PC-9 (cell line): ENCODE data around the gene PPM1E.

Source experiments
- EZH2 ChIP-seq: fragments of 200-600 bp; sonication (generic); IDR thresholded peaks from 2 replicates; pipeline ENCODE4 v1.8.0; 2017; ENCODE audit warnings: antibody characterized with exemption, low read depth
- TF ChIP-seq, protein P1 (sequence below): fragments of 200-600 bp; sonication (generic); conservative IDR thresholded peaks from 2 replicates; pipeline ENCODE4 v1.6.1; 2017; ENCODE audit warnings: mixed run types, antibody characterized with exemption, mild to moderate bottlenecking, moderate library complexity

DNA sequence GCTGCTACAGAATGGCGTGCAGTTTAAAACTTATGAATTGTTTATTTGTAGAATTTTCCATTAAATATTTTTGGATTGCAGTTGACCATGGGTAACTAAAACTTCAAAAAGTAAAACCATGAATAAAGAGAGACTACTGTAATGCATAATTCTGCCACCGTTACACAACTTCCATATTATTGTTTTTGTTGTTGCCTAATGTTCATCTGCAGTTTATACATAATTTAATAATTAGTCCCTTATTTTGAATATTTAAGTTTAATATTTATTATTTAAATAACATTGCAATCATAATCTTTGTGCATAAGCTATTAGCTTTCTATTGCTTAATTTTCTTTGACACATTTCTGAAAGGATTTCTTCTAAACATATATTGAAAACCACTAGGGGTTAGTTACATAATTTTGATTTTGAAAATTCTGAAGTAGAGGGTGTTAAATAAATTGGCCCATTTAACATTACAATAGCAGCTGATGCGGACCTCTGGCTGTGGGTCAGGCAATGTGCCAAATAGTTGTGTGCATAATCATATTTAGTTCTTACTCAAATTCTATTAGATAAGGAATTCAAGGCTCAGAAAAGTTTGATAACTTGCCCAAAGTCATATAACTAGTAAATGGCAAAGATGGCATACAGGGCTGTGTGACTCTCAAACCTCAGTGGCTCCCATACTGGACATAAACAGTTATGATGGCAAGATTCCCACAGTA lies 31.1 kb downstream of the PPM1E start:
- TF ChIP-seq, protein P1, sequence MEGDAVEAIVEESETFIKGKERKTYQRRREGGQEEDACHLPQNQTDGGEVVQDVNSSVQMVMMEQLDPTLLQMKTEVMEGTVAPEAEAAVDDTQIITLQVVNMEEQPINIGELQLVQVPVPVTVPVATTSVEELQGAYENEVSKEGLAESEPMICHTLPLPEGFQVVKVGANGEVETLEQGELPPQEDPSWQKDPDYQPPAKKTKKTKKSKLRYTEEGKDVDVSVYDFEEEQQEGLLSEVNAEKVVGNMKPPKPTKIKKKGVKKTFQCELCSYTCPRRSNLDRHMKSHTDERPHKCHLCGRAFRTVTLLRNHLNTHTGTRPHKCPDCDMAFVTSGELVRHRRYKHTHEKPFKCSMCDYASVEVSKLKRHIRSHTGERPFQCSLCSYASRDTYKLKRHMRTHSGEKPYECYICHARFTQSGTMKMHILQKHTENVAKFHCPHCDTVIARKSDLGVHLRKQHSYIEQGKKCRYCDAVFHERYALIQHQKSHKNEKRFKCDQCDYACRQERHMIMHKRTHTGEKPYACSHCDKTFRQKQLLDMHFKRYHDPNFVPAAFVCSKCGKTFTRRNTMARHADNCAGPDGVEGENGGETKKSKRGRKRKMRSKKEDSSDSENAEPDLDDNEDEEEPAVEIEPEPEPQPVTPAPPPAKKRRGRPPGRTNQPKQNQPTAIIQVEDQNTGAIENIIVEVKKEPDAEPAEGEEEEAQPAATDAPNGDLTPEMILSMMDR, result no peak
- TF ChIP-seq EZH2, result no peak
